SIG-M5 (cell line): ENCODE results near the gene NFE2L1.
"Not testable (repeated sequence)": the region's sequence is repeated elsewhere in the genome, so short reads cannot be mapped to it uniquely, and the experiment has no call there.

Experiments
- DNase-seq: peaks from one replicate; lab custom pipeline; 2025; lab: John Stamatoyannopoulos, UW

Gene NFE2L1

GRCh38 chr17:48047741-48048383 is at the start of gene NFE2L1:
TSS of gene NFE2L1 (plus strand) at chr17:48048359. CDS start at chr17:48051119, 2,760 bp downstream.
- peak; percentile 99 for DNase-seq

DNA sequence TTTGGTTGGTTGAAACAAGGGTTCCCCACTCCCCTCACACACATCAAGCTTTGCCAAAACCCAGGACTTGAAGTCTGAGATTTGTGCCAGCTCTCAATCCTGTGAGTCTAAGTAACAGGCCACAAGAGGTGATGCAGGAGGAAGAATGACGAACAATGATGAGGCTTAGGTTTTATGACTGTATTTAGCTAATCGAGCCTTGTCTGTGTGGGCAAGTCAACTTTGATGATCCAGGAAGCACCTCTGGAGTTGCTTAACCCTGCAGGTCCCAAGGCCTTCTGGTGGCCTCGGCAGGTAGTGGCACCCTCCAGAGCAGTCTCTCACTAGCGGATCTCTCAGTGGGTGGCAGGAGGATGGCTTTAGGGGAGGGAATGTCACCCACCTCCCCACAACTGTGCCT is 48.6 kb upstream of the NFE2L1 start:
- DNase-seq, result no peak

GRCh38 chr17:48001197-48001596 is 47.0 kb upstream of the NFE2L1 start:
- no peak for DNase-seq

- DNase-seq, result not testable (repeated sequence)
Measured at GRCh38 chr17:48001657-48002056, 46.5 kb upstream of the NFE2L1 start.

- DNase-seq, result peak; percentile 72
Measured at GRCh38 chr17:48002266-48002915, 45.8 kb upstream of the NFE2L1 start.

- DNase-seq, result no peak
Measured at GRCh38 chr17:48002916-48003416, 45.2 kb upstream of the NFE2L1 start.

GRCh38 chr17:48003417-48004151 is 44.6 kb upstream of the NFE2L1 start:
- DNase-seq, result no peak

- DNase-seq, result no peak
Measured at GRCh38 chr17:48004983-48005382, 43.2 kb upstream of the NFE2L1 start.

GRCh38 chr17:48006936-48007709 is 41.0 kb upstream of the NFE2L1 start:
- no peak for DNase-seq

GRCh38 chr17:48010193-48010592 is 38.0 kb upstream of the NFE2L1 start:
- DNase-seq, result no peak

- DNase-seq, result peak; percentile 38
Measured at GRCh38 chr17:48011405-48012150, 36.6 kb upstream of the NFE2L1 start.

DNA sequence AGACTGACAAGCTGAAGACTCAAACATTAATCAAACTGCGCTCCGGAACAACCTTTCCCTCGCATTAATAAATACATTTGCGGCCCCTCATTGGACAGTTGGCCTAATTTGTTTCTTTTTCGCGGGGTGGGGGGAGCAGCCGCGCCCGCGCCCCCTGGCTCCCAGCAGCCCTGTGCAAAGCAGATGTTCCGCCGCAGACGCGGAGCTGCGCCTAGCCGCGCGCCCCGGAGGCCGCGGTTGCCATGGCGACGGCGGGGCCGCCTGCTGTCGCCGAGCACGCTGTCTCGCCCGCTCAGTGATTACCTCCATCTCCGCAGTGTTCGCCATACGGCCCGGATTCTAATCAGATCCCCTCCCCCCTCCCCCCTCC is 36.0 kb upstream of the NFE2L1 start:
- DNase-seq, result no peak

- no peak for DNase-seq
Measured at GRCh38 chr17:48012654-48013053, 35.5 kb upstream of the NFE2L1 start.

- no peak for DNase-seq
Measured at GRCh38 chr17:48013876-48014594, 34.1 kb upstream of the NFE2L1 start.

DNA sequence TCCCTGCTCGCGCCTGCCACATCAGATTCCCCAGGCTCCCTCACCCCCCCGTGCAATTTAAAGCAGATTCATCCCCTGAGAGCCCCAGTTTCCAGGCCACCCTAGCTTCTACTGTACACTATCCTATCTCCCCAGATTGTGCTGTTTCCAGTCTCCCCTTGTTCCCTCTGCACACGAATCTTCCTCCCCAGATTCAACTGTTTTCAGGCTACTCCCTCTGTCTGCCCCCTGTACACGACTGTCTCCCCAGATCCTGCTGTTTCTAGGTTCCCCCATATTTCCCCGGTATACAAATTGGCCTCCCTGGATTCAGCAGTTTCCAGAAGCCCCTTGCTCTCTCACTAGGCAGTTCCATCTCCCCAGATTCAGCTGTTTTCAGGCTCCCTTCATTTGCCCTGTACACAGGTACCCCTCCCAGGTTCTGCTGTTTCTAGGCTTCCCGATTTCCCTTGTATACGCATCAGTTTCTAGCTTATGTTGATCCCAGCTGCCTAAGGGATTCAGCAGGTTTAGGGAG is 33.5 kb upstream of the NFE2L1 start:
- DNase-seq, result no peak

GRCh38 chr17:48016112-48016511 is 32.0 kb upstream of the NFE2L1 start:
- DNase-seq, result no peak

DNA sequence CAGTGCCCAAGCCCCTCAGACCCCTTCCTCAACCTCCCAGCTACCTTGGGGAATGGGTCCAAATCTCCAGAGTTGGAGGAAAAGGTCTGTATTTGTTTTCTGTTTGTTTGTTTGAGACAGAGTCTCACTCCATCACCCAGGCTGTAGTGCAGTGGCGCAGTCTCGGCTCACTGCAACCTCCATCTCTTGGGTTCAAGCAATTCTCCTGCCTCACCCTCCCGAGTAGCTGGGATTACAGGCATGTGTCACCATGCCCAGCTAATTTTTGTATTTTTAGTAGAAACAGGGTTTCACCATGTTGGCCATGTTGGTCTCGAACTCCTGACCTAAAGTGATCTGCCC is 30.4 kb upstream of the NFE2L1 start:
- DNase-seq, result not testable (repeated sequence)

- no peak for DNase-seq
Measured at GRCh38 chr17:48021934-48022333, 26.2 kb upstream of the NFE2L1 start.

- DNase-seq, result no peak
Measured at GRCh38 chr17:48022901-48023300, 25.3 kb upstream of the NFE2L1 start.

GRCh38 chr17:48023400-48024148 is 24.6 kb upstream of the NFE2L1 start:
- DNase-seq, result no peak
